ENCODE measurements around the gene RIMKLB.

The RIMKLB gene, protein sequence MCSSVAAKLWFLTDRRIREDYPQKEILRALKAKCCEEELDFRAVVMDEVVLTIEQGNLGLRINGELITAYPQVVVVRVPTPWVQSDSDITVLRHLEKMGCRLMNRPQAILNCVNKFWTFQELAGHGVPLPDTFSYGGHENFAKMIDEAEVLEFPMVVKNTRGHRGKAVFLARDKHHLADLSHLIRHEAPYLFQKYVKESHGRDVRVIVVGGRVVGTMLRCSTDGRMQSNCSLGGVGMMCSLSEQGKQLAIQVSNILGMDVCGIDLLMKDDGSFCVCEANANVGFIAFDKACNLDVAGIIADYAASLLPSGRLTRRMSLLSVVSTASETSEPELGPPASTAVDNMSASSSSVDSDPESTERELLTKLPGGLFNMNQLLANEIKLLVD

DNA sequence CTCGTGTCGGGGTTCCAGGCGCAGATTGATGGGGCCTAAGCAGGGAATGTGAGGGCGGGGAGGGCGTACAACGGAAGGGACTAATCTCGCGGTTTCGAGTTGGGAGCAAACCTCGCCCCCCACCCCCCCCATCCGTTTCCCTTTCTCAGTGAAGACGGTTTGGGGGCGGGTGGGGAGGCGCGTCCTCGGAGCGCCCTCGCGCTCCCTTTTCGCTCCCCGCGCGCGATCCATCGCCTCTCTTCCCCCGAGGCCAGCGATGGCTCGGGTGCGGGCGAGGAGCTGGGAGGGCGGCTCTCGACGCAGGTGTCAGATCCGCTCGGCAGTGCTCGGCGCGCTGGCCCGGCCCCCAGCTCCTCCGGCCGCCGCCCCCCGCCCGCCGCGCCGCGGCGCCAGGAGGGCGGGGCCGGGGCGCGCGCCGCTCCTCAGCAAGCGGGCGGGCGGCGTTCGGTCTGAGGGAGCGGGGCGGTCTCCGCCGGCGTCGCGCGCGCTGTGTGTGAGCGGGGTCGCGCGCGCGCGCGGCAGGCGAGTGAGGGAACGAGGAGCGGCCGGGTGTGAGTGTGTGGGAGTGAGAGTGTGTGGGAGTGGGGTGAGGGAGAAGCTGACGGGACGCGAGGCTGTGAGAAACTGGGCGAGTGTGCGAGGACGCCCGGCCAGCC is at the start of gene RIMKLB:
TSS of gene RIMKLB (plus strand) at position 516 of the 656 bp plus-strand sequence. CDS start 15,876 bp downstream, outside the sequence.
- peak; percentile 85 for DNase-seq (ENCODE audit: low spot score)

DNA sequence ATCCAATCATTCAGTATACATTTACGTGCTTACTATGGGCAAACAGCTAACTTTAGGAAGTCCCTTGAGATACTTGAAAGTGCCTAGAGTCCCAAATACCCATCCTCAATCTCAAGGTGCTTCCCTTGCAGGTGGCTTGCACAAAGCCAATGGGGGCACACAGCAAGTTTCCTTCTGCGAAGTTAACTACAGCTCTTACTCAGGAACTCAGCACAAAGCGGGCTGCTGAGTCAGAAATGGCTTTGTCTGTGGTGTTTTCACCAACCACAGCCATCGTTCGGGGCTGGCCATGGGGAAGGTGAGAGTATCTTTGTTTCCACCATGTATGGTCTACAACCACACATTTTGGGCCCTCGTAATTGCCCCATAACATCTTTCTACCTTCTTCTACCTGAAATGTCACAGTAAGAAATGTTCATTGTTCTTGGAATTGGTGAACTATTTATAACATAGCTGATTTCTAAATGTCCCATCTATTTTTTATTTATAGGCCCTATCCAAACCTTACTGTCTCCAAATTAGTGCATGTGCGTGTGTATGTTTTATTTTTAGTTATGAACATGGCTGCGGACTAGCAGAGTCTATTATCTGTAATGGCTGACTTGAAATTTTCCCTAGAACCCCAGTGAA is 49.1 kb upstream of the RIMKLB start:
- no peak for DNase-seq (ENCODE audit: low spot score)

DNA sequence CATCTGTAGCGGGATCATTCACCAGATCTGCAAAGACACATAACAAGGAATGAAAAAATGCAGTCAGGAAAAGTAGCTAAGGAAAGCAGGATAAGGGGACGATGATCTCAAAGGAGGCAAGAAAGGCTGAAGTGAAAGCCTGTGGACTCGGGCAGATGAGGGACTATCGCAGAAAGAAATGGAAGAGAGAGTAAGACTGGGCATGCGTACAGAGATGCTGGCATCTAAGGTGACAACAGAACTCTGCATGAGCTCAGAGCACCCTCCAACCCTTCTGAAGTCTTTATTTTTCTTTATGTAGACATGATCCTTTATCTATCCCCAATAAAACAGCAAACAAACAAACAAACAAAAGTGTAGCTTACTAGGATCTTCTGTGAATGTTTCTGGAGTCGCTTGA is 42.4 kb upstream of the RIMKLB start:
- DNase-seq (ENCODE audit: low spot score) = no peak

DNA sequence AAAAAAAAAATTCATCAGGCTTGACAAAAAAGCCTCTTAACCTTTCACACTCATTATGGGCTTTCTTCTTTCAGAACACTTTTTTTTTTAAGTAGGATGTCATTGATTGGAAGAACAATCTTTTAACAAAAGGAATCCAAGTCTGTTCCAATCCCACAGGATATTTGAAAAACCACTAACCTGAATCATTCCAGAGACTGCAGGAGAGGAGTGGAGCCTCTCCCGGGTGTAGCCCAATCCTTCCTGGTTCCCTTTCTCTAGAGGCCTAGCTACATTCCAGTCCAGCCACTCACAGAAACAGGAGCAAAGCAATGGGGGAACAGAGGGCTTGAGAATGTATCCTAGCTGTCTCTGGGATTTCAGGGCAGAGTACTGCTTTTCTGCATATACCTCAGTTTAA is 39.4 kb upstream of the RIMKLB start:
- DNase-seq (ENCODE audit: low spot score) = no peak

DNA sequence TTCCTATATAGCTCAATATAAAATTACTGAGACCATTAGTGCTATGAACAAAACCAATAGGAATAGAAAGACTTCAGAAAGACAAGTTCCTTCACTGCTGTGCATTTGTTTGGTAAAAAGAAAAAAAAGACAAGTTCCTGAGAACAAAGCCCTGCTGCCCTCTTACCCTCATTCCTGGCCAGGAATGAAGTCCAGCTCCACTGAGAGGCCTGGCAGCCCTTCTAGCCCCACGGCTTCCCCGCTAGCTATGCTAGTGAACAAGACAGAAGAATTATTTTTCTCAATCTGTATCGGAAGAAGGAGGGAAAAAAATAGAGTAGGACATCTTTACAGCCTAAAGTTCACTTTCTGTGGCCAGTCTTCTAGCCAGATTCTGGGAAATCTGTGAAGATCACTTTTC is 36.8 kb upstream of the RIMKLB start:
- peak; percentile 50 for DNase-seq (ENCODE audit: low spot score)

DNA sequence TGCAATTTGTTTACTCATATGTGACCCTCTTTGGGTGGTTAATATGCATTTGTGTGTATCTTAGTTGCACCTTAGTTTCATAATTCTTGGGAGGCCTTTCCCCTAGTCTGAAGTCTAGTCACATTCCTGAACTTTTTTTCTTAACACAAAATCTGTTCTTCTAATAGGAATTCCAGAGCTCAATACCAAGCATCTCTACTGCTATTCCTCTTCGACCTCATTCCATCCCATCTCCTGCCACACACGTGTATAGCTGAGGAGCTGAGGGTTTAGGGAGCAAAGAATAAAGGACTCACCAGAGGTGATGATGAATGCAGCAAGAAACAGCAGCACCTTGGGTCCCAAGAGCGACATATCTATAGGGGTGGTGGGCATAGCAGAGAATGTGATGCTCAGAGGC is 36.0 kb upstream of the RIMKLB start:
- DNase-seq (ENCODE audit: low spot score) = no peak

DNA sequence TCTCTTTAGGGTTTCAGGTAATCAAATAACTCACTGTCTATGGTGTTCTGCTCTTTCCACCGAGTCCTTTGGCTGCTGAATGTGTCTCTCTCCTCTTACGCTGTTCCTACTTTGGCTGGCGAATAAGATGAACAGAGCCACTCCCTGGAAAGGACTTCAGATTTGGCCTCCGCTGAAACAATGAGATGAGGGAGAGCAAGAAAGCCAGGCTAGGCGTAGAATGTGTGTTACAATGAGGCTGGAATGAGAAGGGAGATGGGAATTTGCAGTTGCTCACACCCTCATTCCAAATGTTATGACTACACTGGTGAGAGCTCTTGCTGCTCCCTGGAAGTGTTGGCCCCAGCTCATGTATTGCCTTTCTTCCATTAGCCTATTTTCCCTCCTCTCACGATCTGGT is 35.2 kb upstream of the RIMKLB start, which contains the start of gene MFAP5:
TSS of gene MFAP5 (minus strand) at position 234 of the 400 bp plus-strand sequence. CDS start 722 bp downstream, outside the sequence.
- DNase-seq (ENCODE audit: low spot score) = no peak

DNA sequence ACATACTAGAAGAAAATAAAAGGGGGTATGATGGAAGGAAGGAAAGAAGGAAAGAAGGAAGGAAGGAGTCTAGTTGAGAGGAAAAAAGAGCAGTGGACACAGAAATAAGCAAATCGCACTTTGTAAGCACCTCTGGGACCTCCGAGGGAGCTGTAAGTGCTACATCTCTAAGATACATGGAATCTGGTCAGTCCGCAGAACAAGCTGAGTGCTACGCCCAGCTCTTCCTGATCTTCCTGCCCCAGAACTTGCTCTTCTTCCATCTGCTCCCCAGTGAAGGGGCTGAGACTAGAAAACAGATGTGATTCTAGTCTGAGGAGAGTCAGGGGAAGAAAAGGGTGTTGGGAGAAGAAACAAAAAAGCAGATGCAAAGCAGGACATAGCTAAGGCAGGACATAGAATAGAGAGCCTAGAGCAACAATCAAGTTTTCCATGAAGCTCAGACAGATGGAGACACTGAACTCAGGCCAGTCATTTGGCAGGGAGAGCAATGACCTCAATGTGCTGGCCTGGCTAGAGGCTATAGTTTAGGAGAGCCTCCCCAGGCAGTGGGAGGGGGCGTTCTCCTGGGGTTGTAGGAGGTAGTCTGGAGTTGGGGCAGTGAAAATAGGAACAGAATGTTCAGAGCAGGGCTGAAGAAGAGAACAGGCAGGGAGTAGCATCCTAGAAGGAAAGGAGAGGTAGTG is 33.4 kb upstream of the RIMKLB start:
- DNase-seq (ENCODE audit: low spot score) = peak; percentile 20

DNA sequence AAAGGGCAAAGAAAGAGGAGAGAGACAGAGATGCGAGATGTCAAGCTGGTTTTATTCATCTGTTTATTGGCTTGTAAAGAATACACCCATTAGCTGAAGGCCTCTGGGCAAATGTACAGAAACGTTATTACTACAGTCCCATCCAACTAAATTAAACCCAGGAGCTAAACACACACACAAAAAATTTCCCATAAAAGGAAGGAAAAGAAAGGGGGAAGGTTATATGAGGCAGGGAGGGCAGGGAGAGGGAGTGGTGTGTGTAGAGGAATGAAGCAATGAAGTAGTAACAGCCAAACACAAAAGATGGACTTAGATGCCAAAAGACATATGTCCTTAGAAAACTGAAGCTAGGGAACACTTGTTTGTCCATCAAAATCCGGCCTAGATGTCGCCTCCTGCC is 32.0 kb upstream of the RIMKLB start:
- no peak for DNase-seq (ENCODE audit: low spot score)

DNA sequence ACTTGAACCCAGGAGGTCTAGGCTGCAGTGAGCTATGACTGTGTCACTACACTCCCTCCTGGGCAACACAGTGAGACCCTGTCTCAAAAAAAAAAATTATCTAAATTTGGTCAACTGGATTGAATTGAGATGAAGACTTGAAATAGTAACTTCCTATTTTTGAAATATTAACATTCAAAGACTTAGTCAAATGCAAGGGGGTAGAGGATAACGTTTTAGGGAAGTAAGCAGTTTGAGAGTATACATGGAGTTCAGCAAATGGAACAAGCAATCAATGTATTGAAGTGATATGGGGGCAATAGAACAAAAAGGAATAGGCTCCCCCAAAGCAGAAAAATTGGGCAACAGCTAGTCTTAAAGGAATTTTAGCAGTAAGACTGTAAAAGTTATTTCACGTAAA is 30.5 kb upstream of the RIMKLB start:
- DNase-seq (ENCODE audit: low spot score) = no peak

DNA sequence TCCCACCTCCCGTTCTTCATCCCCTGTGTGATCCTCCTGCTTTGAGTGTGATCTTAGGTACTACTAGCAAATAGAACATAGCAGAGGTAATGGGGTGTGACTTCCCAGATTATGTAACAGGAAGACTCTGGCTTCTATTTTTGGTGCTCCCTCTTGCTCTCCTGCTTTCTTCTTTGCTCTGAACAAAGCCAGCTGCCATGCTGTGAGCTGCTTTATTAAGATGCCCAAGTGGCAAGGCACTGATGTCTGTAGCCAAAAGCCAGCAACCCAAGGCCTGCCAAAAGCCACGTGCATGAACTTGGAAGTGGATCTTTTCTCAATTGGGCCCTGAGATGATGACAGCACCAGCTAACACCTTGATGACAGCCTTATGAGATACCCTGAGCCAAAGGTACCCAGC is 29.4 kb upstream of the RIMKLB start:
- DNase-seq (ENCODE audit: low spot score) = peak; percentile 50

DNA sequence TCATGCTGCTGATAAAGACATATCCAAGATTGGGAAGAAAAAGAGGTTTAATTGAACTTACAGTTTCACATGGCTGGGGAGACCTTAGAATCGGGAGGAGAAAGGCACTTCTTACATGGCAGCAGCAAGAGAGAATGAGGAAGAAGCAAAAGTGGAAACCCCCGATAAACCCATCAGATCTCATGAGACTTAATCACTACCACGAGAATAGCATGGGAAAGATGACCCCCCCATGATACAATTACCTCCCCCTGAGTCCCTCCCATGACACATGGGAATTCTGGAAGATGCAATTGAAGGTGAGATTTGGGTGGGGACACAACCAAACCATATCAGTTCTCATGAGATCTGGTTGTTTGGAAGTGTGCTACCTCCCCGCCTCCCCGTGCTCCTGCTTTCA is 25.4 kb upstream of the RIMKLB start:
- no peak for DNase-seq (ENCODE audit: low spot score)

DNA sequence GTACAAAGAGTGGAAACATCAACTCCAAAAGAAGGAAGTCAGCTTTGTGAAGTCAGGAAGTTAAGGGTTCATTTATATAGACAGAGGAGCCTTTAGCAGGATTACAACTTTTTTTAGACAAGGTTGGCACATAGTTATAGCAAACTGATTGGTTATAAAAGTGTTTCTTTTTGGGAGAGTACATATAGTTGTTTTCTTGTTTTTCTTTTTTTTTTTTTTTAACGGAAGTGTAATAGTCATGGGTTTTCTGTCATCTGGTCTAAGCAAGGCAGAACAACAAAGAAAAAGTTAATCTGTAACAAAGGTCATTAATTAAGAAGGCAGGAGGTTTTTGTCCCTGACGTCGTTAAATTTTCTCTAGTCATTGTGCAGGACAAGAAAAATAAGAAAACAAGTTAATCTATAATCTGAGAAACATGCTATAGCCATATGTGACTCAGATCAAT is 22.2 kb upstream of the RIMKLB start:
- no peak for DNase-seq (ENCODE audit: low spot score)

DNA sequence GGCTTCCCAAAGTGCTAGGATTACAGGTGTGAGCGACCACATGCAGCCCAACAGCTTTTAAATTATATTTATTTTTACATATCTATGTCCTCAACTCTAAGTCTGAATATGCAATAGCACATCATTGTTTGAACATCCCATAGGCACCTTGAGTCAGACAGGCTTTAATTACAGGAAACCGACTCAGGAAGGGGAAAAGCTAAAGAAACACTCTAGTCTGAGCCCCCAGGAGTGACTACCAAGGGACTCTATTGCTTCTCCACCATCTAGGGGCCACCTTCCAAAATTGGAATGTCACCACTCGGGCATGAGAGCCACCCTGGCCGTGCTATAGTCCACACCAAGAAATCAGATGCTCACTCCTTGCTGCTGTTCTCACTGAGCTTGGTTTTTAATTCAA is 21.1 kb upstream of the RIMKLB start:
- DNase-seq (ENCODE audit: low spot score) = no peak

DNA sequence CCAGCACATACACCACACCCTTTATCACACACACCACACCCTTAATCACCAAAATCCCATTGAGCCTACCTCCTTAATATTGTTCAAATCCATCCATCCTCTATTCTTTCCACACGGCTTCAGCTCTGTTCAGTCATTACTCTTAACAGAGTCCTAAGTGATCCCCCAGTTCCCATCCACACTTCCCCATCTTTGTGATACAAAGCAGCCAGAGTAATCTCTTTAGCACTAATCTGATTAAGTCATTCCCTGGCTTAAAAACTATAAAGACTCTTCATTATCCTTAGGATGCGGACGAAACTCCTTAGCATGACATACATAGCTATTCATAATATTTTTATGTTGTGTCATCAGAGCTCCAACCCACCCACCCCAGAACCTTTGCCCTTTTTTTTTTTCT is 20.4 kb upstream of the RIMKLB start:
- DNase-seq (ENCODE audit: low spot score) = no peak

DNA sequence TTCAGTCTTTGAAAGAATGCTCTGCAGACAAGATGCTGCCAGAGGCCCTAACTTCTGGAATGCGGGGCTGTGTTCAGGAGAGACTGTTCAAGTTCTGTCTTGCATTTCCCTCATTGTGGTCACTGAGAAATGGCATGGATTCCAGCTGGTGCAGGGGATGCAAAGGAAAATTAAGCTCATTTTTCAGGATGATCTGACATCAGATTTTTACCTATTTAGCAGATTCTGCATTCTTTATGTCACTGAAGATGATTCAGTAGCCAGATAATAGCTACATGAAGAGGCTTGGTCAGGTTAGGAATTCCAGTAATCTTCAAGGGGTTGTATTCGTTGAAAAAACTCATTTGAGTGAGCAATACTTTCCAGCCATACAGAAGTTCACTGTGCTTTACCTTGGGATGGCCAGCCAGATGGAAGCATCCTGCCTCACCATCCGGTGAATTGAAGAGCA is 19.1 kb upstream of the RIMKLB start:
- no peak for DNase-seq (ENCODE audit: low spot score)

DNA sequence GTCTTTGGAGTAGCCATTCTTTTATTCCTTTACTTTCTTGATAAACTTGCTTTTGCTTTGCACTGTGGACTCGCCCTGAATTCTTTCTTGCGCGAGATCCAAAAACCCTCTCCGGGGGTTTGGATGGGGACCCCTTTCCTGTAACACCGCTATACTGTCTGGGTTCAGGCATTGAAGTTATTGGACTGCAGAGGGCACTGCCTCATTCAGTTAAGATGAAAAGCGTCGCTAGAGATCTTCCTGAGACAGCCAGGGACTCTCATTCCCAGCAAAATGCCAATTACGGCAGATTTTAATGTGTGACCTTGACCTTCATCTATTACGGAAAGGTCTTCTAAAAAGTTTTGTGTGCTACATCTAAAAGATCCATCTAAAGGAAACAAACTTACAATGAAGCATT is 17.3 kb upstream of the RIMKLB start:
- no peak for DNase-seq (ENCODE audit: low spot score)

DNA sequence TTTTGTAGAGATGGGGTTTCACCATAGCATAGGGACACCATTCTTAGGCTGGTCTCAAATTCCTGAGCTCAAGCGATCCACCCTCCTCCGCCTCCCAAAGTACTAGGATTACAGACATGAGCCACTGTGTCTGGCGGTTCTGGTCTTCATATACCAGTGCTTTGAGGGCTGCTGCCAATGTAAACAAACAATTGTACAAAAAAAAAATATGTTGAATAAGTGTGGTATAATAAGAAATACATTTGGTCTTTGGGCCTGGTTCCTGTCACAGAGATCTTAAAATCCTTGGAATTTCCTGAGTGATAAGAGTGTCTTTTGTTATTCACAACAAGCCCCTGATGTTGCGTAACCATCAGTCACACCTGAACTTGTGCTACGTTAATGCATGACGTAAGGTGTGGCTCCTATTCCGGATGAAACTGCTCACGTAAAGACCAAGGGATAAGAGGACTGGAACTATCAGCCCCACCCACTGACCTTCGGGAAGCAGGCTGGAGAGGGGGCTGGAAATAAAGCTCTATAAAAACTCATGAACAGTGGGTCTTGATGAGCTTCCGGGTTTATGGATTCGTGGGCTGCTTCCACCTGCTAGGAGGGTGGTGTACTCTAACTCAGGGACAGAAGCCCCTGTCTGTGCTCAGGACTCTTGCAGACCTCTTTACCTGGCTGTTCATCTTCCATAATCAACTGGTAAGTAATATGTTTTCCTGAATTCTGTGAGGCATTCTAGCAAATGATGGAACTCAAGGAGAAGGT is 16.5 kb upstream of the RIMKLB start:
- DNase-seq (ENCODE audit: low spot score) = no peak

DNA sequence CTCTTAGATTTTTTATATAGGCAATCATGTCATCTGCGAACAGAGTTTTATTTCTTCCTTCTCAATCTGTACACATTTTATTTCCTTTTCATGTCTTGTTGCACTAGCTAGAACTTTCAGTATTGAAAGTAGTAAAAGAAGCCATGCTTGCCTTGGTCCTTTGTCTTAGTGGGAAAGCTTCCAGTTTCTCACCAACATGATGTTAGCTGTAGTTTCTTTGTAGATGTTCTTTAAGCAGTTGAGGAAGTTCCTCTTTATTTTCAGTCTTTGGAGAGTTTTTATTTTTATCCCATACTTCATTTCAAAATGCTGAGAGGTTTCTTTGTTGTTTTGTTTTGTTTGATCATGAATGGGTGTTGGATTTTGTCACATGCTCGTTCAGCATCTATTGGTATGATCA is 12.7 kb upstream of the RIMKLB start:
- DNase-seq (ENCODE audit: low spot score) = no peak

DNA sequence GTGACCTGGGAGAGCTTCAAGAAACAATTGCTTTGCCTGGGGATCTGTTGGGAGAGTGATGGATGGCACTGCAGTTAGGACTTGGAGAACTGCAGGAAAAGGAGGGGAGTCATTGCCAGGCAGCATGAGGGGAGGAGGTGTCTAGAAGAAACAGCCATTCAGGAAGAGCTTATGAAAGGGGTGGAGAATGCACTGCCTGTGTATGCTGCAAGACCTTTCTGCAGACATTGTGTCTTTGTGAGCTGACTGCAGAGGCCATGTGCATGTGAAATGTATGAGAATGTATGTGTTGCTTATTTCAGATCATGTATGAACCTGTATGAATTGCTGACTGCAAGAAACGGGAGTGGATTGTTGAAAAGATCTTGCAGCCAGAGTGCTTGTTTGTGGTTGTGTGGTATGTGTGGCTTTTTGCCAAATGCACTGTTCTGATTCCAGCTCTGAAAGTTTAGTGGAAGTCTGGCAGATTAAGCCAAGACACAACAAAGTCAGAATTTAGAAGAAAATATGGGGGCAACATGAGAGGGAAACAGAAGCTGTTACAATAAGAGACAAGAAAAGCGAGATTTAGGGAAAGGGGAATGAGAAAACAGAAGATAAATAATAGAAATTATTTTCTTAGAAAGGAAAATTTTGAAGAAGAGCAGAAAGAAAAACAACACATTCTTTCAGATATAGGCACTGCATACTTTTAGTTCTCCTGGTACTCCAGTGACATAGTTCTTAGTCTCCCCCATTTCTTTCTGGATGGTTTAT is 9.8 kb upstream of the RIMKLB start:
- peak; percentile 92 for DNase-seq (ENCODE audit: low spot score)

DNA sequence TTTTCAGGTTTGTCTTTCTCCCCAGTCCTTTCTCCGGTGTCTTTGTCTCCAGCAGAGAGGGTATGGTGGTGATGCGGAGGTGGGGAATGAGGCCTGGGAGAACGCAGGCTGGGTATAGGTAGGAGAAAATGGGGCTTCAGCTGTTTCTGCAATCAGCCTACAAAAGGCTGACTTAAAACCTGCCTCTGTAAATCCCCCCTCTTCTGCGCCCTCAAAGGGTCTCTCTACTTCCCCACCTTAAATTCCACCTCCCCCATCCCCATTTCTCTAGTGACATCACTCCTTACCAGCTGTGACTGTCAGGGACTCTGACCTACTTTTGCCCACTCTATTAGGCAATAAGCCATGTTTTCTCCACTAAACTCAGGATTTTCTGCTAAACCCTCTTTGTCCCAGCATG is 8.1 kb upstream of the RIMKLB start:
- DNase-seq (ENCODE audit: low spot score) = no peak
